Measurements from ENCODE around the gene NXNL1. TPM values are rescaled to one million over a fixed set of nuclear protein-coding genes. Genes with fewer than 3 reads are reported as not detected.
A peak's percentile ranks its signal among the peaks of the same experiment; 100 is the strongest.

The NXNL1 gene
- total RNA-seq, 4 donors from 2014 or later = 0.44 TPM; not detected in 3

DNA sequence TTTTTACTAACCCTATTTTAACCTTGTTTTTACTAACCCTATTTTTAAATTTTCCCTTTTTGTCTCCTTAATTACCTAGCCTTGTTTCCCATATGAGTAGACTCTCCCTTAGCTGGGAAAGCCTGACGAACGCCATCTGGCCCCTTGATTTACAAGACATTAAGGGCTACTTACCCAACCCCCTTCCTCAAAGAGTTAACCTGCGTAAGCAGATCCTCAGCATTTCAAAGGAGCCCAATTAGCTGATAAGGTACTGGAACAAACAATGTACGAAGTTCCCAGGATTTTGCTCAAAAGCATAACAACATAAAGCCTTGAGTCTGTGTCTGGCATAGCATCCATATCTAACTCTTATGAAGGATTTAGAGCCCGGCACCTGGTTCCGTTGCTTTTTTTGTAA is 45.6 kb downstream of the NXNL1 start:
- no peaks in the 10 kb centered on the region for H3K36me3 ChIP-seq
- TF ChIP-seq POLR2A (IDR thresholded peaks at IDR 0.05) = no peak
- TF ChIP-seq, protein P1, sequence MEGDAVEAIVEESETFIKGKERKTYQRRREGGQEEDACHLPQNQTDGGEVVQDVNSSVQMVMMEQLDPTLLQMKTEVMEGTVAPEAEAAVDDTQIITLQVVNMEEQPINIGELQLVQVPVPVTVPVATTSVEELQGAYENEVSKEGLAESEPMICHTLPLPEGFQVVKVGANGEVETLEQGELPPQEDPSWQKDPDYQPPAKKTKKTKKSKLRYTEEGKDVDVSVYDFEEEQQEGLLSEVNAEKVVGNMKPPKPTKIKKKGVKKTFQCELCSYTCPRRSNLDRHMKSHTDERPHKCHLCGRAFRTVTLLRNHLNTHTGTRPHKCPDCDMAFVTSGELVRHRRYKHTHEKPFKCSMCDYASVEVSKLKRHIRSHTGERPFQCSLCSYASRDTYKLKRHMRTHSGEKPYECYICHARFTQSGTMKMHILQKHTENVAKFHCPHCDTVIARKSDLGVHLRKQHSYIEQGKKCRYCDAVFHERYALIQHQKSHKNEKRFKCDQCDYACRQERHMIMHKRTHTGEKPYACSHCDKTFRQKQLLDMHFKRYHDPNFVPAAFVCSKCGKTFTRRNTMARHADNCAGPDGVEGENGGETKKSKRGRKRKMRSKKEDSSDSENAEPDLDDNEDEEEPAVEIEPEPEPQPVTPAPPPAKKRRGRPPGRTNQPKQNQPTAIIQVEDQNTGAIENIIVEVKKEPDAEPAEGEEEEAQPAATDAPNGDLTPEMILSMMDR (IDR thresholded peaks at IDR 0.05) = no peak
- TF ChIP-seq EP300 (IDR thresholded peaks at IDR 0.05) = no peak
- DNase-seq (ENCODE audit: low spot score in 2 of 2) = no peak
- peaks cover 0 to 11% of the 10 kb centered on the region in 2 donors for H3K27me3 ChIP-seq
- H3K9me3 ChIP-seq = no peaks in the 10 kb centered on the region
- H3K4me1 ChIP-seq = peaks cover 0 to 14% (median 0%) of the 10 kb centered on the region in 4 donors
- WGBS, 2 donors = 47 to 70% methylated on average over 6 of the region's 6 CpGs
- no peak overlapping the region for H3K27ac ChIP-seq
- H3K4me3 ChIP-seq = no peak overlapping the region

DNA sequence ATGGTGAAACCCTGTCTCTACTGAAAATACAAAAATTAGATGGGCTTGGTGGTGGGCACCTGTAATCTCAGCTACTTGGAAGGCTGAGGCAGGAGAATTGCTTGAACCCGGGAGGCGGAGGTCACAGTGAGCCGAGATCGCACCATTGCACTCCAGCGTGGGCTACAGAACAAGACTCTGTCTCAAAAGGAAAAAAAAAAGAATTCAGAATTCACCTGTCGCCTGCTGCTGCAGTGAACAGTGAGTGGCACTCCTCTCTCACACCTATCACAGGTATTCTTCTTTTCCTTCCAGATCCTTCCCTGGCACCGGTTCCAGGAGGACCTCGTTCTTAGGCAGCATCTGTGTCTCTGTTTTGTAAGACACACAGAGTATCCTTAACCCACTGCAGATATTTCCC is 46.6 kb downstream of the NXNL1 start:
- H3K36me3 ChIP-seq = no peaks in the 10 kb centered on the region
- no peaks in the 10 kb centered on the region for H3K9me3 ChIP-seq
- WGBS, 2 donors = 85 to 88% methylated on average over 8 of the region's 8 CpGs
- DNase-seq (ENCODE audit: low spot score in 2 of 2) = no peak
- TF ChIP-seq, protein P1 (IDR thresholded peaks at IDR 0.05) = no peak
- no peak for TF ChIP-seq EP300 (IDR thresholded peaks at IDR 0.05)
- no peak for TF ChIP-seq POLR2A (IDR thresholded peaks at IDR 0.05)
- peaks cover 0 to 11% of the 10 kb centered on the region in 2 donors for H3K27me3 ChIP-seq
- no peak overlapping the region for H3K4me3 ChIP-seq
- H3K4me1 ChIP-seq = peaks cover 0 to 9% (median 0%) of the 10 kb centered on the region in 4 donors
- H3K27ac ChIP-seq = no peak overlapping the region

DNA sequence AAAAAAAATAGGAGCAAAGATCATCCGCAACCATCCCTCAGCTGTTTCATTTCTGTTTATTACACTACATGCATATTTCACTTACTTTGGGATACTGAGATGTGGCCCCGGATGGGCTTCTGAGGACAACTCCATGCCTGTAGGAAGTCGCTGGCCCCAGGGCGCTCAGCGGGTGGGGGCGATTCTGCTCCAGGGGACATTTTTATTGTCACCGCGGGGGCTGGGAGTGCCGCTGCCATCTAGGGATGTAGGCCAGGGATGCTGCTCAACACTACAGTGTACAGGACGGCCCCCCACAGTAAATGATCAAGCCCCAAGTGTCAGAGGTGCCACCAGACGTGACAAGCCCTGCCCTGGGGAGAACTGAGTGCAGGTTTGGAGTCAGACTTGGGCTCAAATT is 48.9 kb downstream of the NXNL1 start:
- H3K36me3 ChIP-seq = no peaks in the 10 kb centered on the region
- no peak for DNase-seq (ENCODE audit: low spot score in 2 of 2)
- H3K27me3 ChIP-seq = peaks cover 0 to 11% of the 10 kb centered on the region in 2 donors
- TF ChIP-seq, protein P1 (IDR thresholded peaks at IDR 0.05) = no peak
- no peak for TF ChIP-seq EP300 (IDR thresholded peaks at IDR 0.05)
- no peak for TF ChIP-seq POLR2A (IDR thresholded peaks at IDR 0.05)
- H3K9me3 ChIP-seq = no peaks in the 10 kb centered on the region
- no peak overlapping the region for H3K4me3 ChIP-seq
- 72 to 79% methylated on average over 11 of the region's 11 CpGs for WGBS, 2 donors
- H3K4me1 ChIP-seq = peaks cover 0 to 6% (median 1%) of the 10 kb centered on the region in 4 donors
- no peak overlapping the region for H3K27ac ChIP-seq

DNA sequence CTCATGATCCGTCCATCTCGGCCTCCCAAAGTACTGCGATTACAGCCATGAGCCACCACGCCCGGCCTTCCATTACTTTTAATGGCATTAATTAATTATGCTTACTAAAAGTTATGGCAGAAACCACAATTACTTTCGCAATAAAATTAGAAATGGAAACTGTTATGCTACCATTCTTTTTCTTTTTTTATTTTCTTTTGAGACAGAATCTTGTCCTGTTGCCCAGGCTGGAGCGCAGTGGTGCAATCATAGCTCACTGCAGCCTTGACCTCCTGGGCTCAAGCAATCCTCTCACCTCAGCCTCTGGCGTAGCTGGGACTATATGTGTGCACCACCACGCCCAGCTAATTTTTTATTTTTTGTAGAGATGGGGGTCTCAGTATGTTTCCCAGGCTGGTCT is 50.7 kb downstream of the NXNL1 start:
- DNase-seq (ENCODE audit: low spot score in 2 of 2) = no peak
- TF ChIP-seq POLR2A (IDR thresholded peaks at IDR 0.05) (no peak), EP300 (IDR thresholded peaks at IDR 0.05) (no peak)
- TF ChIP-seq, protein P1 (IDR thresholded peaks at IDR 0.05) = no peak
- Histone ChIP-seq H3K27me3 (peaks cover 0 to 5% of the 10 kb centered on the region in 2 donors), H3K4me1 (peaks cover 0 to 15% (median 5%) of the 10 kb centered on the region in 4 donors), H3K36me3 (no peaks in the 10 kb centered on the region), H3K4me3 (no peak overlapping the region), H3K27ac (no peak overlapping the region), H3K9me3 (no peaks in the 10 kb centered on the region)
- WGBS, 2 donors = 87 to 95% methylated on average over 9 of the region's 9 CpGs

DNA sequence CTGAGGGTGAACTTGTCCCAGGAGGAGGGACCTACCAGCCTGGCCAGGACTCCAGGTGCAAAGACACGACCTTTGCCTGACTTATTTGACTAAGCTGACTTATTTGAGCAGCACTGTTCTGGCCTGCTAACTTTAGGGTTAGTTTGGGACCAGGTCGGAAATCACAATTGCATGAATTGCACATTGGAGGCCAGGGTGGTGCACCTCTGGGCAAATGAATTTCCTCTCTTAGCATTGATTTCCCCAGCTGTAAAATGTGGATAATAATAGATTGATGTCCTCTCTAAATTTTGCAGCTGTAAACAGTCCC is 53.9 kb downstream of the NXNL1 start:
- 64 to 68% methylated on average over 2 of the region's 2 CpGs for WGBS, 2 donors
- peaks cover 0 to 12% of the 10 kb centered on the region in 2 donors for H3K27me3 ChIP-seq
- TF ChIP-seq EP300 (IDR thresholded peaks at IDR 0.05) (no peak), POLR2A (IDR thresholded peaks at IDR 0.05) (no peak)
- TF ChIP-seq, protein P1 (IDR thresholded peaks at IDR 0.05) = no peak
- DNase-seq (ENCODE audit: low spot score in 2 of 2) = no peak
- H3K36me3 ChIP-seq = no peaks in the 10 kb centered on the region
- H3K27ac ChIP-seq = peak overlapping the region in 3 of 4 donors; percentile 77 to 83 (median 80)
- H3K4me3 ChIP-seq = peak overlapping the region in 2 of 4 donors; percentile 45 to 49
- no peaks in the 10 kb centered on the region for H3K9me3 ChIP-seq
- H3K4me1 ChIP-seq = peaks cover 0 to 29% (median 9%) of the 10 kb centered on the region in 4 donors
